ENCODE data around the gene ADAMTS10.
A peak's percentile ranks its signal among the peaks of the same experiment; 100 is the strongest.
"Not testable (repeated sequence)": the region's sequence is repeated elsewhere in the genome, so short reads cannot be mapped to it uniquely, and the experiment has no call there.

The ADAMTS10 gene

DNA sequence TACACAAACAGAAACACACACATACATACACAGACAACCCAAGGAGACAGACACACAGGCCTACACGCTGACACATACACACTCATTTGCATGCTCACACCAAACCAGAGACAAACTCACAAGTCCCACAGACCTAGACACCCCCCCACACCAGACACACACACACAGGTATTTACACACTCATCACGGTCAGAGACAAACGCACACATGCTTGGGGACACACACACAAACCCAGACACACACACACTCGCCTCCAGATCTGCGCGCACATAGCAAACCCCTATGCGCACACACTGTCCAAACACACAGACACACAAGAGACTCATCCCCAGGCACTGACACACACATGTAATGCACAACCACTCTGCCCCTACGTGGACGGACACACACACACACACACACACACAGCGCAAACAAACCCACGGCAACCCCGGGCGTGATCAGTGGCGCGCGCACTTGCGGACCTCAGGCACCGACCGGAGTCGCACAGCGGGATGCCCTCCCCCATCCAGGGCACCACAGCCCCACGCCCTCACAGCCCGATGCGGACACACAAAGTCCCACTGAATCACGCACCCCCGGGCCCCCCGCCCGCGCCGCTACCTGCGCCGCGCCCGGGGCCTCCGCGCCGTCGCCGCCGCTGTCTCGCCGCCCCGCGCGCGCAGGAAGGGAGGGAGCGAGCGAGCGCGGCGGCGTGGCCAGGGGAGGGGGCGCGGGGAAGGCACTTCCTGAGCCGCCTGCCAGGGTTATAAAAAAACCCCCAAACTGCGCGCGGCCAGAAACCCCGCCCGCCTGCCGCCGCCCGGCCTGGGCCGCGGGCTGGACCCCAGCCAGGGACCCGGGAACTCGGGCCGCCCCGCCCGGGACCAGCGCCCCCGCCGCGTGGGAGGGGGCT, at the start of gene ADAMTS10:
Gene ADAMTS10 (minus strand): TSS at position 675 of the 895 bp plus-strand sequence. CDS start 5,005 bp downstream, outside the sequence.
- no peak for DNase-seq (ENCODE audit: low read depth in 2 of 2)

DNA sequence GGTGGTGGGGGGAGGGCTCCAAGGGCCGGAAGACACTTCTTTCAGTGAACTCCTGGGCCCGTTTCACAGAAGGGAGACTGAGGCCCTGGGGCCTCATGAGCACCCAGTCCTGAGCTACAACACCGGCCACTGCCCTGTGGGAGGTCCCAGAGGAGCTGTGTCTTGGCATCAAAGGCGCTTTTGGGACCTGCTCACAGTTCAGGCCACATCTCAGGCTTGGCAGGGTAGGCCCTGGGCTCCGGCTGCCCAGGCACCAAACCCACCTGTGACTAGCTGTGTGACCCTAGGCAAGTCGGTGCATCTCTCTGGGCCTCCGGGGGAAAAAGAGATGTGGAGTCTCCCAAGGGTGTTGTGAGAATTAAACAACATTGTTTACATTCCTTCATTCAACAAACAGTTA, 49.4 kb upstream of the ADAMTS10 start:
- no peak for DNase-seq (ENCODE audit: low read depth in 2 of 2)

DNA sequence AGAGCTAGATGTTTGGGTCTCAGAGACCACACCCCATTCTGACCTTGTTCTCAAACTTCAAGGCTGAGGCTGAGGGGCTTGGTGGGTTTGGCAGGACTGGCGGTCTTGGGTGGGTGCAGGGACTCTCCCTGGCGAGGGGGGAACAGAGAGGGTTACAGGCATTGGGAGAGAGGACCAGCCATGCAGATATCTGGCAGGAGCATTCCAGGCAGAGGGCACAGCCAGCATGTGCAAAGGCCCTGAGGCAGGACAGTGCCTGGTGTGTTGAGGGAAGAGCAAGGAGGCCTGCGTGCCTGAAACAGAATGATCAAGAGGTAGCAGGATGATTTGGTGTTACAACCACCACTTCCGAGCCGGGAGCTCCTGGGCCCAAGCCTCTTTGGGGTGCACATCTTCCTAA, 47.4 kb upstream of the ADAMTS10 start:
- no peak for DNase-seq (ENCODE audit: low read depth in 2 of 2)

DNA sequence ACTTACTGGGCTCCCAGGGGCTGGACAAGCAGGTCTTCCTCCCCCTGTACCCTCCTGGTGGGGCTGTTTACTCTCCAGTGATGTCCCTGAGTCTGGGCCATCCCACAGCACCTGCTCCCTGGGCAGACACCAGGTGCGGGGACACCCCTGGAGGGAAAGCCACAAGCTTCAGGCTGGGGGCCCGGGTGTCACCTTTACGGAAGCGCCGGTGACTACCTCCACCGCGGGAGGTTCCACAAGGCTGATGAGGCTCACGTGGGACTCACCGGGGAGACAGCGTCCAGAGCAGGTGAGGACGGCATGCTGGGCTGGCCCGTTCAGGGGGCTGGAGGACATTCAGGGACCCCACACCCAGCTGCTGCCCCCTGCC, 44.8 kb upstream of the ADAMTS10 start:
- no peak for DNase-seq (ENCODE audit: low read depth in 2 of 2)

DNA sequence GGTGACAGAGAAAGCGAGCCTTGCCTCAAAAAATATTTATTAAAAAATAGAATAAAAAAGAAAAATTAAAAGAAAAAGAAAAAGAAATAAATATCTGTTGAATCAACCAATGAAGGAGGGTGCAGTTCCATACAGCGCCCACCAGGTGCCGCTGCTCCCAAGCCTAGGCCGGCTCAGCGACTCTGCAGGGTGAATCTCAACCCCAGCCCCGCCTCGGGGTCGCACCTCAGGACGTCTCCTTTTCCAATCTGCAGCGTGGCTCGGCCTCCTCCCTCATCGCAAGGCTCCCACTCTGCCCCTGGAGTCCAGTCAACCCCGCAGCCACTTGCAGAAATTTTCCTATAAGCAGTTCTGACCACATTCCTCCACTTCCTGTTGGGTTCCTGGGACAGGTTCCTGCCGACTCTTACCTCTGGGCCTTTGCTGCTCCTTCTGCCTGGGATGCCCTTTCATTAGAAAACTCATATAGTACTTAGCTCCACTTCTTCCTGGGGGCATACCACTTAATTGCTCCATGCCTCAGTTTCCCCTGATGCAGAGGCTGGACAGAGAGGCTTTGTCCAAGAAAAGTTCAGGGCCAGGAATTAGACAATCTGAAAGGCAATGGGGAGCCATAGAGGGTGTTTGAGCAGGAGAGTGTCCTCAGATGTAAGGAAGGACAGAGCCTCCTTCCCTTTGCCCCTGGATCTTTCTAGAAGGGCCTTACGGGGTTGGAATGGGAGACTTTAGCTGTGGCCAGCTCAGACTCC, 44.2 kb upstream of the ADAMTS10 start:
- DNase-seq (ENCODE audit: low read depth in 2 of 2), result peak; percentile 52 to 62

DNA sequence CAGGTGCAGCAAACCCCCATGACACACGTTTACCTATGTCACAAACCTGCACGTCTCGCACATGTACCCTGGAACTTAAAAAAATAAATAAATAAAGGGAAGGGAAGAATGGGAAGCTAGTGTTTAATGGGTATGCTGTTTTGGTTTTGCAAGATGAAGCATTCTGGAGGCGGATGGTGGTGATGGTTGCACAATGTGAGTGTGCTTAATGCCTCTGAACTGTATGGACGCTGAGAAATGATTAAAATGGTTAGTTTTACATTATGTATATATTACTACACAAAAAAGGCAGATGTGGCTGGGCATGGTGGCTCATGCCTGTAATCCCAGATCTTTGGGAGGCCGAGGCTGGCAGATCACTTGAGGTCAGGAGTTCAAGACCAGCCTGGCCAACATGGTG, 37.7 kb upstream of the ADAMTS10 start:
- no peak for DNase-seq (ENCODE audit: low read depth in 2 of 2)

DNA sequence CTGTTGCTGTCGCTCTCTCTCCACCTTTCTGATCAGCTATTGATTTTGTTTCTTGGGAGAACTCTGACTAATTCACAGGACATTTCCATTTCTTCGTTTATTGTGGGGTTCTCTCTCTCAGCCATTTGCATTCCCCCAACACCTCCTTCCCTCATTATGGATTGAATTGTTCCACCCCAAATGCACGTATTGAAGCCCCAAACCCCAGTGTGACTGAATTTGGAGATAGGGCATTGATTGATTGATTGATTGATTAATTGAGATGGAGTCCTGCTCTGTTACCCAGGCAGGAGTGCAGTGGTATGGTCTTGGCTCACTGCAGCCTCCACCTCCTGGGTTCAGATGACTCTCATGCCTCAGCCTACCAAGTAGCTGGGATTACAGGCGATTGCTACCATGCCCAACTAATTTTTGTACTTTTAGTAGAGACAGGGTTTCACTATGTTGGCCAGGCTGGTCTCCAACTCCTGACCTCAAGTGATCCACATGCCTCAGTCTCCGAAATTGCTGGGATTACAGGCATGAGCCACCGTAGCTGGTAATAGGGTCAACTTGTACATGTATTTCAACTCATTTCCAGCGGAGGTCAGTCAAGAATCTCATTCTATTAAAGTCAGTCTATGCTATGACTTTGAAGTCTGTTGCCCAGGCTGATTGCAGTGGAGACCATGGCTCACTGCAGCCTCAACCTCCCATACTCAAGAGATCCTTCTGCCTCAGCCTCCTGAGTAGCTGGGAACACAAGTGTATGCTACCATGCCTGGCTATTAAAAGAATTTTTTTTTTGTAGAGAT, 33.5 kb upstream of the ADAMTS10 start:
- DNase-seq (ENCODE audit: low read depth in 2 of 2), result no peak

DNA sequence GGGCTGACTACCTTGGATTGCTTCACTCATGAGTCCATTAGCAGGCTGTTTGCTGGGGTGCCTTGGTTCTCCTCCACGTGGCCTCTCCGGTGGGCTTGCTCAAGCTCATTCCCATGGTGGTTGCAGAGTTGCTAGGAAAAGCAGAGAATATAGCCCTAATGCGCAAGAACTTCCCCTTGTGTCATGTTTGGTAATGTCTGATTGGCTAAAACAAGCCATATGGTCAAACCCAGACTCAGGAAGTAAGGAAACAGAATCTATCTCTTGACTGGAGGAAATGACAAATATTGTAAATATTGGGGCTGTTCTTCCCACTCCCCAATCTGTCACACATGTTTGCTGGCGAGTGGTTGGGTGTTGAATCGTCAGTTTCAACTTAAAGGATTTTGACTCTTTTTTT, 32.0 kb upstream of the ADAMTS10 start:
- no peak for DNase-seq (ENCODE audit: low read depth in 2 of 2)

DNA sequence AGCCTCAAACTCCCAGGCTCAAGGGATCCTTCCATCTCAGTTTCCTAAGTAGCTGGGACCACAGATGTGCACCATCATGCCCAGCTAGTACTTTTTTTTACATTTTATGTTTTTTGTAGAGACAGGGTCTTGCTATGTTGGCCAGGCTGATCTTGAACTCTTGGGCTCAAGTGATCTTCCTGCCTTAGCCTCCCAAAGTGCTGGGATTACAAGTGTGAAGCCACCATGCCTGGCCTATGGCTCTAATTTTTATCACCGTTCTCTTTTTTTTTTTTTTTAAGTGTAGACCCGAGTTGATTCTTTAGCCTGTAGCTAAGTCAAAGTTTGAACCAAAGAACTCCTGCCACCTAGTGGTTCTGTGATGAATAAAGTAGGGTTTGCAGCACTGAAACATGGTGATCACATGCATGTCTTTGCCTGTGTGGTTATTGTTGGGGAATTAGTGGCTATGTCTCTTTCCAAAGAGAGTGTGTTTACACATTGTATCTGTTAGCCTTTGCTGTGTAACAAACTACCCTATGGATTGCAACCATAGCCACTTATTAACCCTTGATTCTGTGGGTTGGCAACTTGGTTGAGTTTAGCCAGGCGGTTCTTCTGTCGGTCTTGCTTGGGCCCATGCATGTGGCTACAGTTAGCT, 31.5 kb upstream of the ADAMTS10 start:
- DNase-seq (ENCODE audit: low read depth in 2 of 2), result no peak

DNA sequence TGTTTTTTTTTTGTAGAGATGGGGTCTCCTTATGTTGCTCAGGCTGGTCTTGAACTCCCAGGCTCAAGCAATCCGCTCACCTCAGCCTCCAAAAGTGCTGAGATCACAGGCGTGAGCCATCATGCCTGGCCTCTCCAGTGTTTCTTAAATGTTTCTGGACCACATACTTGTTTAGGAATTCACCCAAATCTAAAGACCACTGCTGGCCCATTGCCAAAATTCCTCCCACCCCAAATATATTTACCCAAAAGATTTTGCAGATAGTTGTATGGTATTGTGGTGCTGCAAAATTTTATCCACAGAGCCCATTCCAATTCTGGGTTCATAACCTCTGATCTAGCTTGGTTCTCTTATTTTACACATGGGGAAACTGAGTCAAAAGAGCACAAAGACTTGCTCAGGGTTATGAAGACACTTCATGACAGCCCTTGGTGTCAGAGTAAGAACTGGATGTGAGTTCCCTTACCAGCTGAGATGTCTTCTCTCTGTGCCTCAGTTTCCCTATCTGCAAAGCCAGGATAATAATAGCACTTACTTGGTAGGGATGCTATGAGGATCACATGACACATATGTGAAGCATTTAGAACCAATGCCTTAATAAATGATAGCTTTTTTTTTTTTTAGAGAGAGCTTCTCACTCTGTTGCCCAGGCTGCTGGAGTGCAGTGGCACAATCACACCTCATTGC, 30.8 kb upstream of the ADAMTS10 start:
- no peak for DNase-seq (ENCODE audit: low read depth in 2 of 2)

DNA sequence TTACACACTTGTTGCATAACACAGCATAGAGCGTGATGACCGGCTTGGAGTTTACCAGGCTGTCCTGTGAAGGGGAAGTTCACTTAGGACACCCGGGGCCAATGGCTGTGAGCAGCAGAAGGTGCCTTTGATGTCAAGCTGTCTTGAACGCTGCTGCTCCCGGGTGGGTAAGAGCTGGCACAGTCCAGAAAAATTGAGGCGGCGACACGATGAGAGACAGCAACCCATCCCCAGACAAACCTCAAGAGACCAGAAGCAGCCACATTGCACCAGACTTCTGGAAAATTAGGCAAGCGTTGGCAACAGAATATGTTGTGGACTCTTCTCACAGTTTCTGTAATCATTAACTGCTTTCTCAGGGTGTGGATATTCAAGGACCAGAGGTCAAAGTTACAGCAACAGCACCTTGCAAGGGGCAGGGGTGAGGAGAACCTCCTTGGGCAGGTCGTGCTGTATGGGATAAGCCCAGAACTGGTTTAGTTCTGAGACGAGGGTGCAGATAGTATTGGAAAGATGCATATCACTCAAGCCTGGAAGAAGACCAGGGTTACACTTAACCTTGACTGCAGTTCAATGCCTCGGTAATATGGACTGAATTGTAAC, 30.0 kb upstream of the ADAMTS10 start:
- no peak for DNase-seq (ENCODE audit: low read depth in 2 of 2)

DNA sequence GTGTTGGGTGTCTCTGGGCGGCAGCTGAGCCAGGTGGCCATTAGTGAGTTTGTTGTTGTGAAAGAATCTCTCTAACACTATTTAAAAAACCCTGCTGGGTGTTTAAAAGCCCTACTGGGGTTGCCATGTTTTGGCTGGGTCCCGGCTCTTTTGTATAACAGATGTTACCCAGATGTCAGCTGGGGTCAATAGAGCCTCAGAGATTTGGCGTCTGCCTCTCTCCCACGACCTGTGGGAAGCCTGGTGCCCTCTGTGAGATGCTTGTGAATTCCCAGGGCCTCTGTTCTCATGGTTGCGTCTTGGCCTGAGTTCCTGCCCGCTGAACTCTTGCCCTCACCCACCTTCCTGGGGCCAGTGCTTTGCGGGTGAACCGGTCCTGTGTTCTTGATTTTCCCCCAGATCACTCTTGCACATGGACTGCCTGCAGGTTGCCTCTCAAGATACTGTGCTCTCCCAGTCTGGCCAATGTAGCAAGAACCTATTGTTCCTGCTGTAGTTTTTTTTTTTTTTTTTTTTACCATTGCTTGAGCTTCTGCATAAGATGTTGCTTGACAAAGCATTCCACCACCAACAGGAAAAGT, 29.4 kb upstream of the ADAMTS10 start:
- DNase-seq (ENCODE audit: low read depth in 2 of 2), result no peak

DNA sequence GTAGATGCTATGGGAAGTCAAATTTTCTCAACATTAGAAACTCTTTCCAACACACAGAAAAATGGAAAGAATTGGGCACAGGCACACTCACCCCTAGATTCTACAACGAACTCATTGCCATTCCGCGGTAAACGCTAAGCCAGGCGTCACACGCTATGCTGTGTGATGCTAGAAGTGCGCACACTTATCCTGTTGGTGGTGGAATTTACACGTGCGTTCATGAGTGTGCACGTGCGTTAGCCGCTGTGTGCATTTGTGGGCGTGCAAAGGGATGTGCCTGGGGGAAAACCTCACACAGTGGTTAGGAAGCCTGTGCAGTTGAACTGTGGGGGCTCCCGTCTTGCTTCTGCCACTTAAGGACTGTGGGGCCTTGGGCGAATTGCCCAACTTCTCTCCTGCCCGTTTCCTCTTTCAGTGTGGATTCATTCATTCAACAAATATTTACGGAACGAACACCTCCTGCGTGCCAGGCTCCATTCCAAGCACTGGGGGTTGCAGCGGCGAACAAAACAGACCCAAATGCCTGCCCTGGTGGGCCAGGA, 27.6 kb upstream of the ADAMTS10 start:
- no peak for DNase-seq (ENCODE audit: low read depth in 2 of 2)

DNA sequence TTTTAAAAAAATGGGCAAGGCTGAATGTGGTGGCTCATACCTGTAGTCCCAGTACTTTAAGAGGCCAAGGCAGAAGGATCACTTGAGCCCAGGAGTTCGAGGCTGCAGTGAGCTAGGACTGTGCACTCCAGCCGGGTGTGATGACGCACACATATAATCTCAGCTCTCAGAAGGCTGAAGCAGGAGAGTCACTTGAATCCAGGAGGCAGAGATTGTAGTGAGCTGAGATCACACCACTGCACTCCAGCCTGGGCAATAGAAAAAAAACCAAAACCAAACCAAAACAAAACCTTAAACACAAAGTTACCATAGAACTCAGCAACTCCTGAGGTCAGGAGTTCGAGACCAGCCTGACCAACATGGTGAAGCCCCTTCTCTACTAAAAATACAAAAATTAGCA, 26.6 kb upstream of the ADAMTS10 start:
- not testable (repeated sequence) for DNase-seq (ENCODE audit: low read depth in 2 of 2)

DNA sequence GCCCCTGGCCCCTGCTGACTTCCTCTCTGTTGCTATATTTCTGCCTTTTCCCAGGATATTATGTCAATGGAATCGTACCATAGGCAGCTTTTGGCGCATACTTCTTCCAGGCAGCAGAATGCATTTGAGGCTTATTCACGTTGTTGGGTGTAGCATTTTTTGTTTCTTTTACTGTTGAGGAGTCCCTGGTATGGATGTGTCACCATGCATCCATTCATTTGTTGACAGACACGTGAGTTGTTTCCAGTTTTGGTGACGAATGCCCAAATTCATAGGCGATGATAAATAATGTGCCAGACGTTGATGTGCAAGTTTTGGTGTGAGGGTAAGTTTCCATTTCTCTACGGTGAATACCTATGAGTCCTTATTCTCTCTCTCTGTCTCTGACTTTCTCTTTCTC, 24.9 kb upstream of the ADAMTS10 start:
- DNase-seq (ENCODE audit: low read depth in 2 of 2), result no peak

DNA sequence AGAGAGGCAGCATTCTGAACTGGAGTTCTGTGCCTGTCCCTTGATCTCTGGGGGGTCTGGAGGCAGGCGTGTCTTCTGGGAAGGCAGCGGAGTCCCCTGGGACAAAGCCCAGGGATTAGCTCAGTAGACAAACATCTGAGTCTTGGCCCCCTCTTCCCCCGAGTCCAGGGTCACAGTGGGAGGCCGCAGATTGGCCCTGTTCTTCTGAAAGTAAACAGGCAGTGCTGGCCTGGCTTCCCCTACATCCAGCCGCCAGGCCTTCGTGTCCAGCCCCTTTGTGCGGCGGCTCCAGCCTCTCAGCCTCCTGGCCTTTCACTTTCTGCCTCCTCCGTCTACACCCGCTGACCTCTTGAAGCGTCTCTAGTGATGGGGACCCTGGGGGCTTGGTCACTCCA, 20.9 kb upstream of the ADAMTS10 start:
- no peak for DNase-seq (ENCODE audit: low read depth in 2 of 2)

DNA sequence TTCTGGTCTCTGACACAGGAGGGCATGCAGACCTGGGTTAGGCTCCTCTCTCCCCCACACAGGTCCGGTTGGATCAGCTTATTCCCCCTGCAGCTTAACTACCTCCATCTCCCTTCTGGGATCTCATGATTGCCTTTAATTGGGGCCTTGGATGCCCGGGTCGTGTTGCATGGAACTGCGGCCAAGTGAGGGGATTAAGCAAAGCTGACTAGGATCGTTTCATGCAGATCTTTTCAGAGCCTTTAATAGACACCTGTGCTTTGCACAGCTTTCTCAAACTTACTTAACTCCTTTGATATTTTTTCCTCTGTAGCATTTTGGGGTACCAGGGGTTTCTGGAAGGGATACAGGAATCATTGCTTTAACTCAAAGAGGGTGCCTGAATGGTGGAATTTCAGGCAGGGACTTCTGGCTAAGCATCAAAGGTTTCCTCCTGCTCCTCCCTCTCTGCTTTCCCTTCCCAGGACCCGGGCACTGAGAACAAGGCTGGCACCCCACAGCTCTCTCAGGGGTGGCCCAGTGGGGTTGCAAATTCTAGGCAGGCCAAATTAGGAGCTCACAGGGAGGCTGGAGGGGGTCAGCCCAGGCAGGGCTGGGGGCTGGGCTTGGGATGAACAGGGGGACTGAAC, 20.4 kb upstream of the ADAMTS10 start:
- DNase-seq (ENCODE audit: low read depth in 2 of 2), result no peak

DNA sequence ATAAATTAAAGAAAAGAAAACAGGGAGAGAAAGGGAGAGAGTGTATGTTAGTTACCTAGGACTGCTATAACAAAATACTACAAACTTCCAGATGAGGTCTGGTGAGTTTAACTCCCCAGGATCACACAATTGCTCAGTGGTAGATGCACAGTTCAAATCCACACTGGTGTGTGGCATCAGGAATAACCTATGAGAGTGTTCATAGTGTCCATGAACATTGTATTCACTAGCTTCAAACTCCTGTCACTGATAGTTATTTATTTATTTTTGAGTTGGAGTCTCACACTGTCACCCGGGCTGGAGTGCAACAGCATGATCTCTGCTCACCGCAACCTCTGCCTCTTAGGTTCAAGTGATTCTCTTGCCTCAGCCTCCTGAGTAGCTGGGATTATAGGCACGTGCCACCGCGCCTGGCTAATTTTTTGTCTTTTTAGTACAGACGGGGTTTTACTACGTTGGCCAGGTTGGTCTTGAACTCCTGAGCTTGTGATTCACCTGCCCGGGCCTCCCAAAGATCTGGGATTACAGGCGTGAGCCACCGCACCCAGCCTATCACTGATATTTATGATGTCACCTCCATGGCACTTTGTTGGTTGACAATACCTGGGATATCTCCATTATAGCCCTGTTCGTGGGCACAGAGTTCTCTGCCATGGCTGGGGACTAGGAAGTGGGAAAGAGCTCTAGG, 19.6 kb upstream of the ADAMTS10 start, which contains the start of gene NFILZ:
Gene NFILZ (plus strand): TSS at position 638 of the 688 bp plus-strand sequence. CDS start 46,133 bp downstream, outside the sequence.
- DNase-seq (ENCODE audit: low read depth in 2 of 2), result no peak

DNA sequence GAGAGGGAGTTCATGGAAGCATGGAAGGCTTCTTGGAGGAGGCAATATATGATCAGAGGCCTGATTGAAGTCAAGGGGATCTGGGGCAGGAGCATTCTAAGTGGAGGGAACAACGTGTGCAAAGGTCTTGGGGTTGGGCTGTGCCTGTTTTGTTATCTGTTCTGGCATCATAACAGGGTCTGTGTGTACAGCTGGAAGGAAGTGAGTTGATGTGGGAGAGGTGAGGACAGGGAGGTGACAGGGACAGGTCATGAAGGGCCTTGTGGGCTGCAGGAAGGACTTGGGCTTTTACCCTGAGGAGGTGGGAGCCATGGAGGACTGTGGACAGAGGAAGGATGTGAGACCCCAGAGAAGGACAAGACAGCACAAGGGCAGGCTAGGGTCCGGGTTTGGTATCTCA, 18.7 kb upstream of the ADAMTS10 start:
- DNase-seq (ENCODE audit: low read depth in 2 of 2), result no peak
